Left hindlimb (tissue), 1 donor: ENCODE data around the gene CNTN5.

Experiments
- DNase-seq: peaks from one replicate; pipeline ENCODE4 v3.0.0-alpha.2; 2018

Gene CNTN5

GRCh38 chr11:99171330-99171729 is 150.6 kb downstream of the CNTN5 start:
- no peak for DNase-seq

- no peak for DNase-seq
Observed at GRCh38 chr11:99176430-99176829, 155.7 kb downstream of the CNTN5 start.

GRCh38 chr11:99177446-99177845 is 156.7 kb downstream of the CNTN5 start:
- no peak for DNase-seq

GRCh38 chr11:99184146-99184545 is 163.4 kb downstream of the CNTN5 start:
- no peak for DNase-seq

- no peak for DNase-seq
Observed at GRCh38 chr11:99188221-99188620, 167.5 kb downstream of the CNTN5 start.

GRCh38 chr11:99192716-99193115 is 172.0 kb downstream of the CNTN5 start:
- DNase-seq: no peak

- no peak for DNase-seq
Observed at GRCh38 chr11:99197477-99197876, 176.7 kb downstream of the CNTN5 start.

- no peak for DNase-seq
Observed at GRCh38 chr11:99198215-99198614, 177.5 kb downstream of the CNTN5 start.

GRCh38 chr11:99199341-99199740 is 178.6 kb downstream of the CNTN5 start:
- DNase-seq: no peak

GRCh38 chr11:99200720-99201119 is 180.0 kb downstream of the CNTN5 start:
- no peak for DNase-seq

GRCh38 chr11:99208813-99209212 is 188.1 kb downstream of the CNTN5 start:
- DNase-seq: no peak

GRCh38 chr11:99229544-99229943 is 208.8 kb downstream of the CNTN5 start:
- DNase-seq: no peak

- no peak for DNase-seq
Observed at GRCh38 chr11:99234534-99234933, 213.8 kb downstream of the CNTN5 start.

GRCh38 chr11:99238401-99238800 is 217.7 kb downstream of the CNTN5 start:
- DNase-seq: no peak

- no peak for DNase-seq
Observed at GRCh38 chr11:99240192-99241030, 219.7 kb downstream of the CNTN5 start.

GRCh38 chr11:99241066-99241465 is 220.3 kb downstream of the CNTN5 start:
- no peak for DNase-seq

GRCh38 chr11:99244613-99245012 is 223.9 kb downstream of the CNTN5 start:
- no peak for DNase-seq

- DNase-seq: no peak
Observed at GRCh38 chr11:99246199-99246598, 225.4 kb downstream of the CNTN5 start.

GRCh38 chr11:99256614-99257013 is 235.9 kb downstream of the CNTN5 start:
- no peak for DNase-seq

GRCh38 chr11:99257131-99257530 is 236.4 kb downstream of the CNTN5 start:
- DNase-seq: no peak

GRCh38 chr11:99260696-99261095 is 239.9 kb downstream of the CNTN5 start:
- DNase-seq: no peak

- no peak for DNase-seq
Observed at GRCh38 chr11:99268886-99269285, 248.1 kb downstream of the CNTN5 start.

GRCh38 chr11:99271527-99271926 is 250.8 kb downstream of the CNTN5 start:
- DNase-seq: no peak

- DNase-seq: no peak
Observed at GRCh38 chr11:99275521-99275920, 254.8 kb downstream of the CNTN5 start.

GRCh38 chr11:99277281-99277680 is 256.5 kb downstream of the CNTN5 start:
- no peak for DNase-seq
